H9 (cell line): ENCODE data around the gene DPM1. TPM values are rescaled to one million over a fixed set of nuclear protein-coding genes. Genes with fewer than 3 reads are reported as not detected.
A peak's percentile ranks its signal among the peaks of the same experiment; 100 is the strongest.

Experiments
- DNase-seq: peaks from one replicate; pipeline ENCODE4 v3.0.0-alpha.2; 2017
- H2AFZ ChIP-seq: one replicate; pipeline ENCODE4 v1.6.1; 2013; ENCODE audit warnings: mild to moderate bottlenecking, low read length, control low read depth, moderate library complexity
- H2AK5ac ChIP-seq: 2 replicates; pipeline ENCODE4 v1.6.1; 2013; ENCODE audit warnings: low read length, control low read depth, mixed read lengths; ENCODE audit not compliant: insufficient read length
- H2BK120ac ChIP-seq: one replicate; pipeline ENCODE4 v1.6.1; 2013; ENCODE audit warnings: low read depth, mild to moderate bottlenecking, low read length, control low read depth, inconsistent platforms; ENCODE audit not compliant: poor library complexity, severe bottlenecking
- H2BK12ac ChIP-seq: 2 replicates; pipeline ENCODE4 v1.6.1; 2013; ENCODE audit warnings: low read length, control low read depth, mixed read lengths, low read depth; ENCODE audit not compliant: insufficient read length
- H2BK15ac ChIP-seq: 2 replicates; pipeline ENCODE4 v1.6.1; 2013; ENCODE audit warnings: low read depth, low read length, control low read depth
- H2BK20ac ChIP-seq: one replicate; pipeline ENCODE4 v1.6.1; 2013; ENCODE audit warnings: low read depth, mild to moderate bottlenecking, low read length, control low read depth, inconsistent platforms; ENCODE audit not compliant: poor library complexity, severe bottlenecking
- H2BK5ac ChIP-seq: 2 replicates; pipeline ENCODE4 v1.6.1; 2013; ENCODE audit warnings: low read length, control low read depth, mixed read lengths; ENCODE audit not compliant: insufficient read length
- H3K14ac ChIP-seq: 2 replicates; pipeline ENCODE4 v1.6.1; 2013; ENCODE audit warnings: low read length, control low read depth; ENCODE audit not compliant: insufficient read depth
- H3K18ac ChIP-seq: 2 replicates; pipeline ENCODE4 v1.6.1; 2013; ENCODE audit warnings: low read depth, mild to moderate bottlenecking, mixed read lengths, low read length, control low read depth; ENCODE audit not compliant: insufficient read length
- H3K23ac ChIP-seq: 2 replicates; pipeline ENCODE4 v1.6.1; 2013; ENCODE audit warnings: low read length, control low read depth, mixed read lengths, low read depth; ENCODE audit not compliant: insufficient read length
- H3K23me2 ChIP-seq: 2 replicates; pipeline ENCODE4 v1.6.1; 2013; ENCODE audit warnings: low read depth, mild to moderate bottlenecking, mixed read lengths, low read length, control low read depth; ENCODE audit not compliant: insufficient read length, poor library complexity, severe bottlenecking
- H3K27ac ChIP-seq: 2 replicates; pipeline ENCODE4 v1.5.1; 2013; ENCODE audit warnings: low read length, control low read depth, mixed read lengths, low read depth; ENCODE audit not compliant: insufficient read length
- H3K27me3 ChIP-seq: 2 replicates; pipeline ENCODE4 v1.6.1; 2013; ENCODE audit warnings: low read length, control low read depth, inconsistent platforms; ENCODE audit not compliant: insufficient read depth
- H3K4ac ChIP-seq: 2 replicates; pipeline ENCODE4 v1.6.1; 2013; ENCODE audit warnings: low read depth, mild to moderate bottlenecking, control low read depth, inconsistent platforms, low read length, moderate library complexity
- H3K4me1 ChIP-seq: 2 replicates; pipeline ENCODE4 v1.6.1; 2013; ENCODE audit warnings: low read length, control low read depth, inconsistent platforms; ENCODE audit not compliant: insufficient read depth
- H3K4me2 ChIP-seq: 2 replicates; pipeline ENCODE4 v1.6.1; 2013; ENCODE audit warnings: low read length, control low read depth, mixed read lengths; ENCODE audit not compliant: insufficient read length, insufficient read depth
- H3K56ac ChIP-seq: 2 replicates; pipeline ENCODE4 v1.6.1; 2013; ENCODE audit warnings: low read depth, mild to moderate bottlenecking, mixed read lengths, low read length, control low read depth; ENCODE audit not compliant: insufficient read length
- H3K79me1 ChIP-seq: 2 replicates; pipeline ENCODE4 v1.6.1; 2013; ENCODE audit warnings: low read depth, mild to moderate bottlenecking, moderate library complexity, low read length, control low read depth, inconsistent platforms; ENCODE audit not compliant: insufficient read depth, poor library complexity, severe bottlenecking
- H3K79me2 ChIP-seq: 2 replicates; pipeline ENCODE4 v1.6.1; 2013; ENCODE audit warnings: low read length, control low read depth, inconsistent platforms; ENCODE audit not compliant: insufficient read depth
- H3K9ac ChIP-seq: 2 replicates; pipeline ENCODE4 v1.6.1; 2013; ENCODE audit warnings: low read length, control low read depth, mixed read lengths; ENCODE audit not compliant: insufficient read length; ENCODE audit errors: extremely low read depth
- H3K9me3 ChIP-seq: one replicate; pipeline ENCODE4 v1.6.1; 2013; ENCODE audit warnings: low read depth, low read length, inconsistent platforms; ENCODE audit not compliant: control insufficient read depth
- H3T11ph ChIP-seq: one replicate; pipeline ENCODE4 v1.6.1; 2013; ENCODE audit warnings: mild to moderate bottlenecking, low read length, control low read depth, inconsistent platforms
- H4K20me1 ChIP-seq: one replicate; pipeline ENCODE4 v1.6.1; 2013; ENCODE audit not compliant: control insufficient read depth, insufficient read length, insufficient read depth
- H4K5ac ChIP-seq: 2 replicates; pipeline ENCODE4 v1.6.1; 2013; ENCODE audit warnings: low read depth, mild to moderate bottlenecking, mixed read lengths, low read length, control low read depth; ENCODE audit not compliant: insufficient read length
- H4K8ac ChIP-seq: replicated peaks from 2 replicates; pipeline ENCODE4 v1.6.1; 2013; ENCODE audit warnings: low read length, control low read depth, mixed read lengths, low read depth; ENCODE audit not compliant: insufficient read length
- H4K91ac ChIP-seq: 2 replicates; pipeline ENCODE4 v1.6.1; 2013; ENCODE audit warnings: low read depth, mild to moderate bottlenecking, moderate library complexity, mixed read lengths, low read length, control low read depth; ENCODE audit not compliant: insufficient read length
- H3K27ac Mint-ChIP-seq, 3 experiments: 2 replicates in 2 of 3; 3 replicates in 1 of 3; pipeline ENCODE4 v1.8.0; 2020 to 2021; ENCODE audit warnings: mixed read lengths in 3 of 3, mild to moderate bottlenecking in 1 of 3, moderate library complexity in 1 of 3
- H3K27me3 Mint-ChIP-seq: 2 replicates; pipeline ENCODE4 v1.8.0; 2021; ENCODE audit warnings: low read depth, mild to moderate bottlenecking, moderate library complexity, mixed read lengths
- H3K36me3 Mint-ChIP-seq, 3 experiments: 2 replicates in 2 of 3; 3 replicates in 1 of 3; pipeline ENCODE4 v1.8.0; 2020 to 2021; ENCODE audit warnings: low read depth in 3 of 3, mixed read lengths in 3 of 3; ENCODE audit not compliant: insufficient read depth in 1 of 3
- H3K4me1 Mint-ChIP-seq, 2 experiments: 2 replicates each; pipeline ENCODE4 v1.8.0; 2020; ENCODE audit warnings: mixed read lengths in 2 of 2
- H3K4me3 Mint-ChIP-seq, 2 experiments: 2 replicates in 1 of 2; 3 replicates in 1 of 2; pipeline ENCODE4 v1.8.0; 2020 to 2021; ENCODE audit warnings: mild to moderate bottlenecking in 2 of 2, mixed read lengths in 2 of 2, moderate library complexity in 1 of 2
- H3K9me3 Mint-ChIP-seq, 2 experiments: 2 replicates in 1 of 2; 3 replicates in 1 of 2; pipeline ENCODE4 v1.8.0; 2020; ENCODE audit warnings: mild to moderate bottlenecking in 2 of 2, mixed read lengths in 2 of 2, moderate library complexity in 1 of 2
- CTCF ChIP-seq: fragments of 200-600 bp; sonication (generic); conservative IDR thresholded peaks from 3 replicates; pipeline ENCODE4 v1.8.0; 2021; ENCODE audit warnings: antibody characterized with exemption, mild to moderate bottlenecking
- WGBS: extraction: QIAGEN DNeasy Blood & Tissue Kit; methylation state at CpG from one replicate; pipeline ENCODE4 v1.1.7; 2013; ENCODE audit warnings: missing lambda C conversion rate, low lambda C conversion rate, mixed read lengths; ENCODE audit not compliant: insufficient read length; ENCODE audit errors: extremely low coverage; 5-methylcytosine and 5-hydroxymethylcytosine counted together
- total RNA-seq: library from RNA; stranded (reverse); gene quantifications from 2 replicates; pipeline ENCODE4 v1.2.1, GENCODE V29; 2021

The DPM1 gene
- total RNA-seq, 1 experiment from 2014 or later: 64.0 TPM

DNA sequence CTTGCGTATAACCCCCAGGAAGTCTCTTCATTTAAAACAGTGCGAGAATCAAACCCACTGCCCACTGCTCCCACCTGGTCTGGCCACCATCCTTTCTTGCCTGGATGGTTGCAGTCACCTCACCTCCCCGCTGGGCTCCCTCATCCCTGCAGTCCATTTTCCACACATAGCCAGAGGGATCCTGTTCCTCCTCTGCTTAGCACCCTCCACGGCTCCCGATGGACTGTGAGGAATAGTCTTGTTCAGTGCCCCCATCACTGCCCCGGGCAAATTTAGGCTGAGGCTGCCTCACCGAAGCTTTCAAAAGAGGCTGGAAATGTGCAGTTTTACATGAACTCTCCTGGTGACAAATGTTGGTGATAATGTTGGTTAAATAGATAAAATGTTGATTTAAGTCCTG lies 46.9 kb upstream of the DPM1 start:
- Histone ChIP-seq H3T11ph (no peak overlapping the region), H3K4ac (no peak overlapping the region), H2BK12ac (no peak overlapping the region), H2BK120ac (no peak overlapping the region), H3K14ac (no peak overlapping the region), H2AFZ (no peak overlapping the region), H3K79me2 (no peaks in the 10 kb centered on the region), H3K9me3 (no peaks in the 10 kb centered on the region), H3K56ac (no peak overlapping the region), H3K9ac (no peak overlapping the region), H2BK15ac (no peak overlapping the region), H4K5ac (no peak overlapping the region), H3K23ac (no peak overlapping the region), H3K18ac (no peak overlapping the region), H4K8ac (no peak overlapping the region), H3K4me1 (no peaks in the 10 kb centered on the region), H3K23me2 (no peaks in the 10 kb centered on the region), H3K27ac (no peak overlapping the region), H2BK5ac (no peak overlapping the region), H2BK20ac (no peak overlapping the region), H4K91ac (no peak overlapping the region), H2AK5ac (no peak overlapping the region), H3K4me2 (no peak overlapping the region), H3K79me1 (no peaks in the 10 kb centered on the region), H4K20me1 (no peaks in the 10 kb centered on the region), H3K27me3 (no peaks in the 10 kb centered on the region)
- H3K4me3 Mint-ChIP-seq: no peak overlapping the region
- H3K9me3 Mint-ChIP-seq: no peaks in the 10 kb centered on the region
- no peaks in the 10 kb centered on the region for H3K27me3 Mint-ChIP-seq
- DNase-seq: no peak
- peaks cover 3 to 6% of the 10 kb centered on the region in 2 experiments; a peak in 1 of 4 replicates for H3K4me1 Mint-ChIP-seq
- no peak for TF ChIP-seq CTCF
- H3K36me3 Mint-ChIP-seq: peaks cover 16 to 20% (median 17%) of the 10 kb centered on the region in 3 experiments
- H3K27ac Mint-ChIP-seq: peak overlapping the region in 1 of 3 experiments; percentile 6; a peak in 1 of 7 replicates
- no CpG with 5 or more reads among the region's 7 CpGs for WGBS
